GM21529 (cell line): ENCODE data around the gene STK39.

Experiments used
- ATAC-seq: cut with Tn5 transposase; IDR thresholded peaks from one replicate; pipeline ENCODE4 v1.9.1; 2021; ENCODE audit not compliant: unreplicated experiment

Gene STK39

GRCh38 chr2:168165985-168166901, 81.2 kb downstream of the STK39 start:
- no peak for ATAC-seq

DNA sequence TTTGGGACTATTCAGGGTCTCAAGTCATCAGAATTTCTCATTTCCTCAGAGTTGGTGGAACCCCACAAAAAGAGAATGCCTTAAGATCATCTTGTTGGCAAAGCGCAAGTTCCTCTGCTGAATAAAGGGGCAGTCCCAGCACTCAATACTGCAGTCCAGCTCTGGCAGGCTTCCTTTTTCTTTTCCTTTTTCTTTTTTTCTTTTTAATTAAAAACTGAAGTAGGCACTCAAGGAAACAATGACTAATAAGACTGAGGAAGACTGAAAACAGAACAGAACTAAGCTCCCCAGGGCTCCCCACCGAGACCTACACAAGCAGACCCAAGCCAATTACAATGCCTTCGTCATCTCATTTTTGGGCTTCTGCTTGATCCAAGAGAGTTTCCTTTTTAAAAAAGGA, 82.0 kb downstream of the STK39 start:
- ATAC-seq: no peak

GRCh38 chr2:168160897-168161296, 86.5 kb downstream of the STK39 start:
- ATAC-seq: no peak

GRCh38 chr2:168159754-168160585, 87.4 kb downstream of the STK39 start:
- ATAC-seq: no peak

- no peak for ATAC-seq
These were observed 88.8 kb downstream of the STK39 start for GRCh38 chr2:168158586-168158985.

GRCh38 chr2:168157926-168158325, 89.5 kb downstream of the STK39 start:
- ATAC-seq: no peak

DNA sequence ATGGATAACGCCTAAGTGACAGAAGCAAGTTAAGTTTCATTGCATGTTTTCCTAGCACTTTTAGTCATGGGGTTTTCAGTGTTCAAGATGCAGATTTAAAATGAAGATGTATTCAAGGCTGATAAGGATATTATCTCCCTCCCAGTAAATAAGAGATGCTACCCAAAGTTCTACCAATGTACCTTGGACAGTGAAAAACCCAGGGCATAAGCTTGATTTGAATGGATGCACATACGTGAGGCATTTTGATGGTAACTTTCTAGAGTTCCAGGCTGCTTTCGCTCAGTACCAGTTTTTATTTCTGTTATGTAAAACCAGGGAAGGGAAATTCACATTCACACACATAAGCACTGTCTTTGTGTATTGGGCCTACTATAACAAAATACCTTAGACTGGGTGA, 90.3 kb downstream of the STK39 start:
- ATAC-seq: no peak

DNA sequence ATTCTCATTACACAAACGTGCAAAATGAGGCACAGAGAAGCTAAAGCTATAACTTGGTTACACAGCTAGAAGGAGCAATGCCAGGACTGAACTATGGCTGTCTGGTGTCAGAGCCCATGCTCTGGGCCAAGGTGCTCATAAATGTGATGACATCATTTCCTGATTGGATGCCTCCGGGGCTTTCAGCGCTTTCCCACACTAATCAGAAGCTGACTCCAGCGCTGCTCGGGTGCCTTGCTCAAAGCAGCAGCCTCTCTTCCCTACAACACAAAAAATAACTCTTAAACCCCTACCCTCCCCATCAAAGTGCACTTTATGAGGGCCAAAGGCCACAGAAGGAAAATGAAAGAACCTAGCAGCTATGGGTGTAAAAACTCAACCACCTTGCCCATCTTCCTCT, 90.7 kb downstream of the STK39 start:
- no peak for ATAC-seq

DNA sequence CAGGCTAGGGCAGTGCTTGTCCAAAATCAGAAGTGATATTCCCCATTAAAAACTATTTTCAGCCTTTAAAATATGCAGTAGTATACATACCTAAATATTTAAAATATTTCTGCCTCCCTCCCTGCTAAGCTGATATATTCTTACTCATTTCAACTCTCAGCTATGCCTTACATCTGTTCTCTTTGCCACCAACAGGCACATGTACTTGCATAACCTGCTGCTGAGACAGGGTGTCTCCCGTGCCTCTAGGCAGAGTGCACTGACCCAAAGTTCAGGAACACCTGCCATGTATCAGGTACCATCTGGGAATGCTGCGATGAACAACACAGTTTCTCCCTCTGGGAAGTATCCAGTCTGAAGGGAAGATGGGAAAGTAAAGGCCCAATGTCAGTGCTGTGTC, 91.7 kb downstream of the STK39 start:
- ATAC-seq: no peak

GRCh38 chr2:168155046-168155445, 92.3 kb downstream of the STK39 start:
- ATAC-seq: no peak

GRCh38 chr2:168152902-168153530, 94.4 kb downstream of the STK39 start:
- no peak for ATAC-seq

DNA sequence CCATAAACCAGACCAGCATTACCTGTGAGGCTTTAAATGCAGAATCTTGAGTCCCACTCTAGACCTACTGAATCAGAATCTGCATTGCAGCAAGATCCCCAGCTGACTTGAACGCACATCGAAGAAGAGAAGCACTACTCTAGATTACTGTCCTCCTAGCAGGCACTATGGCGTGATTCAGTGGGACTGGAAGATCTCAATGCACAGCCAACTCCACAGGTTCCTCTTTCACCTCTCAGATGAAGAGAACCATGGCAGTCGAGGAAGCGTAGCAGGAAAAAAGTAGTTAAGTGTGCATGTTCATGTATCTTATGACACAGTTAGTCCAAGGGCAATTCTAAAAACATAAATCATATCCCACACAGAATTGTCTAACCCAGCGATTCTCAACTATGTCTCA, 97.4 kb downstream of the STK39 start:
- ATAC-seq: no peak

GRCh38 chr2:168149150-168149974, 98.0 kb downstream of the STK39 start:
- no peak for ATAC-seq

- no peak for ATAC-seq
These were observed 99.3 kb downstream of the STK39 start for GRCh38 chr2:168147830-168148794.

GRCh38 chr2:168146892-168147810, 100.2 kb downstream of the STK39 start:
- ATAC-seq: no peak

DNA sequence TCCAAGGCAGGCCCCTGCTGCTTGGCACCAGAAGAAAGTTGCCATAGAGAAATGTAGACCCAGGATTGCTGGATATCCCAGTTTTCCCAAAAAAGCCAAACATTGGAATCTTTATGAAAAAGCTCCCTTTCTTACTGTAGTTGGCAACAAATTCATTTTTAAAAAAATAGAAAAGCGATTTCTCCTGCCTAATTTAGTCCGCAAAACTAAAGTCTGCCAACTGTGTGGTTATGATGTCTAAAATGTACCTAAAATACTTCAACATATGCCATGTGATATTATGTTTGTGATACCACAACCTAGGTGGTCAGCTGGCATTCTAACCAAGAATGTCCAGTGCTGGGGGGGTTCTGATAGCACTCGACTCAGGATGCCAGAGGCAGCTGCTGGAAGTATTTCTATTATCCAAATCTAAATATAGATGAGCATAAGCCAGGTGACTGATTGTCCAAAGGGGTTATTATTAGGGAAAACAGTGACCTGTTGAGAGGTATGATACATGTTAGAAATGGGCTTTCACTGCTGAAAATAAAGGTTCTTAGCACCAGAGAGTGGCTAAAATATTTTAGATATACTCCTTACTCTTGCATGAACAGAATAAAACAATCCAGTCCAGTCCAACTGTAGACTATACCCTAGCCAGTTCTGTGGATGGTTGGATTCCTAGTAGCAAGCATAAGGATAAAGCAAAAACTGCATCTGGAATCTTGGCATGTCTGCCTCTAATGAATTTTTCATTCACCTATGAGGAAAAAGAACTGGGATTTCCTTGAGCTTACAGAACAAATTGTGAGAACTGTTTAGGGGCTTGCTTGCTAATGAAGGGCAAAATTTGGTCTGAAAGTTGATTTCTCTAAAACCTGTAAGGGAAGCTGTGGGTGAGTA, 101.7 kb downstream of the STK39 start:
- no peak for ATAC-seq

DNA sequence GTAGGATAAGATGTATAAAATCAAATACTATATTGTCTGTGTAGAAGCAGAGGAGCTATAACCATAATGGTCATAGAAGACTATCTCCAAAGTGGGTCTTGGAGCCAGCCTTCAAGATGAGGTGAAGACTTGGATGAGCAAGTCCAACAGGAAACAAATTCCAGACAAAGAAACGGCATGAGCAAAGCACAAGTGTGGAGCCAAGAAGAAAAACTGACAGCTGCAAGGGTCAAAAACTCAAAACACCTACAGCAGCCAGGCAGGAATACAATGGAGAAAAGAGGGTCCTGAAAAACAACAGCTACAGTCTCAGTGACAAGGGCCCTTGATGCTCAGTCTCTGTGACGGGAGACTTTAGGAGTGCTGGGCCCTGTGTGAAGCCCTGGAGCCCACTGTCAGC, 102.4 kb downstream of the STK39 start:
- ATAC-seq: no peak

DNA sequence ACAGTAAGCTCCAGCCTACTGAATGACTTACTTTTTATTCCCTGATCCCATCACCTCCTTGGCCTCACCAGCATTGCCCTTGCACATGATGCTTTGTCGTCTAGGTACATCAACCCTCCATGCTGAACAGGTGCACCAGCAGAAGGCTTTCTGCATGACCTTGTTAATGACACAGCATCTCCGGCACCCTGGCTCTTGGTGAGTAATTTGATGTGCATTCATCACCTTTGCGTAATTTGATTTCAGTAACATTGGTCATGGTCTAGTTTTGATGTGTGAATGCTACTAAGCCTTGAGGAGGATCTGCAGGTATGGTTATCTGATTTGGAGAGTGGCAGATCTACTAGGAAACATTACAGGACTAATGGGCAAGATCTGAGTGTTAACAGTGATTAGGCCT, 103.6 kb downstream of the STK39 start:
- ATAC-seq: no peak
